Activated CD4-positive, alpha-beta memory T cell treated with anti-CD3 and anti-CD28 coated beads for 36 hours (primary cell): ENCODE results near the gene GET3. TPM values are rescaled to one million over a fixed set of nuclear protein-coding genes. Genes with fewer than 3 reads are reported as not detected.

Experiments used
- CTCF ChIA-PET: fragments of 350-600 bp; sonication (Branson Sonifier 250); formaldehyde crosslinking; loops from one replicate; lab custom pipeline; 2021; ENCODE audit warnings: antibody characterized with exemption, inconsistent platforms; lab: Charles Lee
- POLR2A ChIA-PET: fragments of 350-600 bp; sonication (Branson Sonifier 250); formaldehyde crosslinking; loops from one replicate; lab custom pipeline; 2021; ENCODE audit warnings: antibody characterized with exemption; lab: Charles Lee
- DNase-seq: peaks from one replicate; pipeline ENCODE4 v3.0.0-alpha.2; 2020
- H3K27ac Mint-ChIP-seq: one replicate; pipeline ENCODE4 v1.8.0; 2021; ENCODE audit warnings: mixed read lengths
- H3K27me3 Mint-ChIP-seq: one replicate; pipeline ENCODE4 v1.8.0; 2021; ENCODE audit warnings: mixed read lengths
- H3K36me3 Mint-ChIP-seq: one replicate; pipeline ENCODE4 v1.8.0; 2021; ENCODE audit warnings: mixed read lengths
- H3K4me1 Mint-ChIP-seq: one replicate; pipeline ENCODE4 v1.8.0; 2021; ENCODE audit warnings: low read depth, mixed read lengths
- H3K4me3 Mint-ChIP-seq: one replicate; pipeline ENCODE4 v1.8.0; 2021; ENCODE audit warnings: mild to moderate bottlenecking, mixed read lengths
- H3K9me3 Mint-ChIP-seq: one replicate; pipeline ENCODE4 v1.8.0; 2021; ENCODE audit warnings: mixed read lengths
- intact Hi-C: fragments of 100-400 bp; cut with micrococcal nuclease; formaldehyde crosslinking; loops from one replicate; pipeline ENCODE4 v1.15.1; 2023
- total RNA-seq, 2 experiments: library from RNA; stranded (reverse); gene quantifications; one replicate each; pipeline ENCODE4 v1.2.3, GENCODE V29; 2021

GET3 gene
- total RNA-seq, 2 experiments from 2014 or later = 54.2 TPM

DNA sequence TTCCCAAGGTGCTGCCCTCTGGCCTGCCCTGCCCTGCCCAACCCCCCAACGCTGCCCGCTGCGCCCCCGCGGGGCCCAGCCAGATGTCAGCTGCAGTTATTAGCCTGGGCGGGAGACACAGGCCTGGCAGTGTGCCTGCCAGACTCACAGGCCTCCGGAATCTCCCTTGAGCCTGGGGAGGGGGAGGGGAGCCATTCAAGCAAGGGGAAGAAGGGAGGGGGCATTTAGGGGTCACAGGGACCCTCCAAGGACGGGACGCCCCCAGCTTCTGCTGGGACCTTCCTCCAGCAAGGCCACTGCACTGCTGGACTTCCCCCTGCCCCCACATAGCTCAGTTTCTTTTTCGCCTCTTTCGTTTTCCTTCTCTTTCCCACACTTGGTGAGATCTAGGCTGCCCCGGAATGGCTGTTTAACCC is 51.4 kb downstream of the GET3 start:
- intact Hi-C loops = no loop called here
- peaks cover 23% of the 10 kb centered on the region for H3K36me3 Mint-ChIP-seq
- POLR2A ChIA-PET = interaction anchor here (0.8 to 3.4 kb wide), 4 partner anchors 11 to 364 kb away, joined by 4 to 26 read pairs (median 5); partner anchors contain the start of gene TNPO2
- H3K27ac Mint-ChIP-seq = peak overlapping the region; percentile 96
- DNase-seq = peak; percentile 77
- H3K9me3 Mint-ChIP-seq = no peaks in the 10 kb centered on the region
- no peaks in the 10 kb centered on the region for H3K27me3 Mint-ChIP-seq
- peaks cover 10% of the 10 kb centered on the region for H3K4me1 Mint-ChIP-seq
- CTCF ChIA-PET = interaction anchor here (0.9 to 5.0 kb wide), 5 partner anchors 11 to 31 kb away, joined by 3 to 41 read pairs (median 5); partner anchors contain the start of gene RNASEH2A
- H3K4me3 Mint-ChIP-seq = peak overlapping the region; percentile 94

DNA sequence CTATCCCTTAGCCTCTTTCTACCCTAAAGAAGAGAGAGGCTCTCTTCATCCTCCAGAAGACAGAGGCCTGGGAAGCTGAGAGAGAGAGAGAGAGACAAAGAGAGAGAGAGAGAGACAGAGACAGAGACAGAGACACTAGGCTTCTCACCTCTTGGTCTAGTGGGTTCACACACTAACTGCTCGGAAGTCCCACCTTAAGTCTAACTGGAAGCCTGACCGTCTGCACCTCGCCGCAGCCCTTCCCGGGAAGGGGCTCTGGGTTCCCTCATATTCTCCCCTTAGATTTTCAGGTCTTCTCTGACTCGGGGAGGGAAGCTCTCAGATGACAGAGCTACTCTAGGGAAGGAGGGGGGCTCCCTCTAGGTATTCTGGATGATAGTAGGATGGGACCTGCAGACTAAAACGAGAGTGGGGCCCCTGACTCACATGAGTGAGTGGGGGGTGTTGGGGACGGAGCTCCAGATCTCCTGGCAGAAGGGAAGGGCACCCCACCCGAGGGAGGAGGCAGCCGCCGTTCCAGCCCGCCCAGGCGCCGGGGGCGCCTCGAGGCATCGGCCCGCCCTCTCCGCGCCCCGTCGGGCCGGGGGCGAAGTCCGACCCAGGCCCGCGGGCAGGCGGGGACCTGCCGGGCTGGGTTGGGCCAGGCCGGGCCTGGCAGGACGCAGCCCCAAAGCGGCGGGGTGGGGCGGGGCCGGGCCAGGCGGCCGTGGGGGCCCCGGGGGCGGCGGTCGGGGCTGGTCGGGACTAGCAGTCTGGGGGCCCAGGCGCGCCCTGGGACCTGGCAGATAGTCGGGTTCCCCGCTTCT is 52.0 kb downstream of the GET3 start:
- Mint-ChIP-seq H3K4me1 (peaks cover 14% of the 10 kb centered on the region), H3K9me3 (no peaks in the 10 kb centered on the region), H3K27ac (peak overlapping the region; percentile 99), H3K4me3 (peak overlapping the region; percentile 94), H3K36me3 (peaks cover 26% of the 10 kb centered on the region), H3K27me3 (no peaks in the 10 kb centered on the region)
- DNase-seq = peak; percentile 64
- POLR2A ChIA-PET = interaction anchor here (0.8 to 3.4 kb wide), 4 partner anchors 12 to 363 kb away, joined by 4 to 26 read pairs (median 5); partner anchors contain the start of gene TNPO2
- intact Hi-C loops = no loop called here
- CTCF ChIA-PET = interaction anchor here (0.9 to 5.0 kb wide), 5 partner anchors 12 to 32 kb away, joined by 3 to 41 read pairs (median 5); partner anchors contain the start of gene RNASEH2A

DNA sequence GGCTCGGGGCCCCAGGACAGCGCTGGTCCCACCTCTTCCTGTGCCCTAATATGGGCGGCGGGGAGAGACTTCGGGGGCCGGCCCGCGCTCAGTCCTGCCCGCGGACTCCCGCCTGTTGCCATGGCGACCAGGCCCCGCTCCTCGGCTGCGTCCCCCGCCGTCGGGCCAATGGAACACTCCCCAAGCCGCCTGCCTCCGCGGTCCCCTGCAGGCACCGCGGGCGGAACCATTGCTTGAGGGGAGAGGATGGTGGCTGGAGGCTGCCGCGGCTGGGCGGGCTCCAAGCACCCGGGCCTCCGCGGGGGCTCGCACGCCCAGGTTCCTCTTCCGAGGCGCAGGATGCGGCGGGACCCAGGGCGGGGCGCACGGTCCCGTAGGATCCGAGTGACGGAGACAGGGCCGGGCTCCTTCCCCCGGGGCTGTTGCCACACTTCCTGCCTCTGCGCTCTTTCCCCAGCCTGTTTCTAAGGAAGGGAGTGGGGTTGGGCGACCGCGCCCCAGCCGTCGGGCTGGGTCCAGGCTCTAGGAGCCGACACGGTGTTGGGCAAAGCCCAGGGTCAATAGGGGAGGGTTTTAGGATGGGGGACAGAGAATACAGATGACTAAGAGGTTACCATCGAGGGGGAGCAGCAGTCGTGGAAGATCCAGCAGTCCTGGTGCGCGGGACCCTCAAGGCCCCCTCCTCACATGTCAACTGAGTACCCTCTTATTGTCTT is 52.8 kb downstream of the GET3 start:
- POLR2A ChIA-PET = interaction anchor here (0.6 to 5.5 kb wide), 5 partner anchors 8 to 362 kb away, joined by 3 to 89 read pairs (median 26); no protein-coding TSS in a partner anchor
- peak; percentile 98 for DNase-seq
- Mint-ChIP-seq H3K4me1 (peaks cover 20% of the 10 kb centered on the region), H3K9me3 (no peaks in the 10 kb centered on the region), H3K4me3 (peak overlapping the region; percentile 94), H3K27ac (peak overlapping the region; percentile 99), H3K27me3 (no peaks in the 10 kb centered on the region), H3K36me3 (peaks cover 29% of the 10 kb centered on the region)
- intact Hi-C loops = loop anchor here (2.0 to 5.0 kb wide), 7 partner anchors 53 to 1057 kb away; partner anchors contain the start of genes CALR, GET3, IER2 and STX10
- CTCF ChIA-PET = interaction anchor here (1.7 to 18.0 kb wide), 5 partner anchors 13 to 26 kb away, joined by 4 to 636 read pairs (median 41); partner anchors contain the start of genes HOOK2 and RNASEH2A

DNA sequence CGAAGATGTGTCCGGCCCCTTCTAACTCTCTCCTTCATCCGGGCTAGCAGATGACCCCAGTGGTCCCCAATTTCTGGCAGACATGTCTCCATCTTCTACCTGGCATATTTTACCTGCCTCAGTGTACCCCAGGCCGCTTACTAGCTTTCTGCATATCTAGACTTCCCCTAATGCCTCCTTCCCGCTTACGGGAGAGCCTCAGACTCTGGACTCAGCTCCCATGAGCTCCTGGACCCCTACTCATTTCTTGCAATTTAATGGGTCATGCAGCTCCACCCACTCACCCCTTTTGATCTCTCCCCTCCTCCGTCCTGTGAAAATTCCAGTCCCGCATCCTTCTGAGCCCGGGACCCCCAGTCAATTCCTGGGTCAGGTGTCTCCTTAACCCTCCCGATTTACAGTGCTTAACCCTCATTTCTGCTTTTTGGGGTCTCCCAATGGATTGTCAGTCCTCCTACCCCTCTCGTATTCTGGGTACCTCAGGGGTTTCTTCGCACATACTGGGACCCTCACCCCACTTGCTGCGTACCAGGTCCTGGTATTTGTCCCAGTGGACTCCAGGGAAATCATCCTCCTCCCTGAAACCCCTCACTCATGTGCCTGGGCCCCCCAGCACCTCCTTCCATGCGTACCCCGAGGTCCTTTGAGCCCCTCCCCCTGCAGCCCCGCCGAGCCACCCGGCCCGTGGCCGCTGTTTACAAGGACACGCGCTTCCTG is 53.5 kb downstream of the GET3 start:
- Mint-ChIP-seq H3K27ac (peak overlapping the region; percentile 99), H3K4me1 (peaks cover 25% of the 10 kb centered on the region), H3K9me3 (no peaks in the 10 kb centered on the region), H3K4me3 (peak overlapping the region; percentile 94), H3K36me3 (peaks cover 29% of the 10 kb centered on the region), H3K27me3 (no peaks in the 10 kb centered on the region)
- intact Hi-C loops = loop anchor here (1.0 to 5.0 kb wide), 9 partner anchors 8 to 1057 kb away; partner anchors contain the start of genes CALR, GET3, IER2 and STX10
- ChIA-PET POLR2A (interaction anchor here (0.6 to 5.5 kb wide), 15 partner anchors 9 to 1056 kb away, joined by 3 to 89 read pairs (median 5); partner anchors contain the start of genes HOOK2, RAD23A, THSD8 and TNPO2), CTCF (interaction anchor here (0.7 to 18.0 kb wide), 7 partner anchors 8 to 175 kb away, joined by 3 to 636 read pairs (median 7); partner anchors contain the start of genes HOOK2 and TNPO2)
- DNase-seq = peak; percentile 44

DNA sequence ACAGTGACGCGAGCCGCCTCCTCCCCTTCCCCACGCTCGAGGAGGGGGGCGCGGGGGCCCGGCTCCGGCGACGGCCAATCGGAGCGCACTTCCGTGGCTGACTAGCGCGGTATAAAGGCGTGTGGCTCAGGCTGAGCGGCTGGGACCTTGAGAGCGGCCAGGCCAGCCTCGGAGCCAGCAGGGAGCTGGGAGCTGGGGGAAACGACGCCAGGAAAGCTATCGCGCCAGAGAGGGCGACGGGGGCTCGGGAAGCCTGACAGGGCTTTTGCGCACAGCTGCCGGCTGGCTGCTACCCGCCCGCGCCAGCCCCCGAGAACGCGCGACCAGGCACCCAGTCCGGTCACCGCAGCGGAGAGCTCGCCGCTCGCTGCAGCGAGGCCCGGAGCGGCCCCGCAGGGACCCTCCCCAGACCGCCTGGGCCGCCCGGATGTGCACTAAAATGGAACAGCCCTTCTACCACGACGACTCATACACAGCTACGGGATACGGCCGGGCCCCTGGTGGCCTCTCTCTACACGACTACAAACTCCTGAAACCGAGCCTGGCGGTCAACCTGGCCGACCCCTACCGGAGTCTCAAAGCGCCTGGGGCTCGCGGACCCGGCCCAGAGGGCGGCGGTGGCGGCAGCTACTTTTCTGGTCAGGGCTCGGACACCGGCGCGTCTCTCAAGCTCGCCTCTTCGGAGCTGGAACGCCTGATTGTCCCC is 54.2 kb downstream of the GET3 start, which contains the start of gene JUNB:
TSS of gene JUNB (plus strand) at position 142 of the 706 bp plus-strand sequence. CDS start at position 428, 286 bp downstream.
- Mint-ChIP-seq H3K9me3 (no peaks in the 10 kb centered on the region), H3K4me3 (peak within 1 kb of the TSS; percentile 94), H3K27ac (peak within 1 kb of the TSS; percentile 99), H3K36me3 (peaks cover 30% of the 10 kb centered on the region), H3K4me1 (peaks cover 32% of the 10 kb centered on the region), H3K27me3 (no peaks in the 10 kb centered on the region)
- intact Hi-C loops = loop anchor here (1.0 to 5.0 kb wide), 9 partner anchors 9 to 1056 kb away; partner anchors contain the start of genes CALR, GET3, IER2 and STX10
- peak; percentile 98 for DNase-seq
- ChIA-PET POLR2A (interaction anchor here (0.9 to 5.5 kb wide), 17 partner anchors 9 to 1055 kb away, joined by 3 to 89 read pairs (median 5); partner anchors contain the start of genes HOOK2, RAD23A, THSD8 and TNPO2), CTCF (interaction anchor here (0.7 to 18.0 kb wide), 8 partner anchors 9 to 174 kb away, joined by 3 to 636 read pairs (median 6); partner anchors contain the start of genes HOOK2 and TNPO2)

DNA sequence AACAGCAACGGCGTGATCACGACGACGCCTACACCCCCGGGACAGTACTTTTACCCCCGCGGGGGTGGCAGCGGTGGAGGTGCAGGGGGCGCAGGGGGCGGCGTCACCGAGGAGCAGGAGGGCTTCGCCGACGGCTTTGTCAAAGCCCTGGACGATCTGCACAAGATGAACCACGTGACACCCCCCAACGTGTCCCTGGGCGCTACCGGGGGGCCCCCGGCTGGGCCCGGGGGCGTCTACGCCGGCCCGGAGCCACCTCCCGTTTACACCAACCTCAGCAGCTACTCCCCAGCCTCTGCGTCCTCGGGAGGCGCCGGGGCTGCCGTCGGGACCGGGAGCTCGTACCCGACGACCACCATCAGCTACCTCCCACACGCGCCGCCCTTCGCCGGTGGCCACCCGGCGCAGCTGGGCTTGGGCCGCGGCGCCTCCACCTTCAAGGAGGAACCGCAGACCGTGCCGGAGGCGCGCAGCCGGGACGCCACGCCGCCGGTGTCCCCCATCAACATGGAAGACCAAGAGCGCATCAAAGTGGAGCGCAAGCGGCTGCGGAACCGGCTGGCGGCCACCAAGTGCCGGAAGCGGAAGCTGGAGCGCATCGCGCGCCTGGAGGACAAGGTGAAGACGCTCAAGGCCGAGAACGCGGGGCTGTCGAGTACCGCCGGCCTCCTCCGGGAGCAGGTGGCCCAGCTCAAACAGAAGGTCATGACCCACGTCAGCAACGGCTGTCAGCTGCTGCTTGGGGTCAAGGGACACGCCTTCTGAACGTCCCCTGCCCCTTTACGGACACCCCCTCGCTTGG is 55.0 kb downstream of the GET3 start:
- Mint-ChIP-seq H3K36me3 (peaks cover 32% of the 10 kb centered on the region), H3K4me1 (peaks cover 30% of the 10 kb centered on the region), H3K9me3 (no peaks in the 10 kb centered on the region), H3K4me3 (peak overlapping the region; percentile 94), H3K27ac (peak overlapping the region; percentile 99), H3K27me3 (no peaks in the 10 kb centered on the region)
- CTCF ChIA-PET = interaction anchor here (0.7 to 18.0 kb wide), 9 partner anchors 9 to 173 kb away, joined by 3 to 636 read pairs (median 6); partner anchors contain the start of genes GET3, HOOK2 and TNPO2
- peak; percentile 85 for DNase-seq
- intact Hi-C loops = loop anchor here (5.0 kb wide), 5 partner anchors 70 to 1055 kb away; partner anchors contain the start of genes IER2, STX10, TNPO2 and ZNF490
- POLR2A ChIA-PET = interaction anchor here (0.6 to 5.5 kb wide), 19 partner anchors 9 to 1292 kb away, joined by 3 to 89 read pairs (median 5); partner anchors contain the start of genes RAD23A, RNASEH2A, THSD8 and TNPO2

DNA sequence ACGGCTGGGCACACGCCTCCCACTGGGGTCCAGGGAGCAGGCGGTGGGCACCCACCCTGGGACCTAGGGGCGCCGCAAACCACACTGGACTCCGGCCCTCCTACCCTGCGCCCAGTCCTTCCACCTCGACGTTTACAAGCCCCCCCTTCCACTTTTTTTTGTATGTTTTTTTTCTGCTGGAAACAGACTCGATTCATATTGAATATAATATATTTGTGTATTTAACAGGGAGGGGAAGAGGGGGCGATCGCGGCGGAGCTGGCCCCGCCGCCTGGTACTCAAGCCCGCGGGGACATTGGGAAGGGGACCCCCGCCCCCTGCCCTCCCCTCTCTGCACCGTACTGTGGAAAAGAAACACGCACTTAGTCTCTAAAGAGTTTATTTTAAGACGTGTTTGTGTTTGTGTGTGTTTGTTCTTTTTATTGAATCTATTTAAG is 55.6 kb downstream of the GET3 start:
- ChIA-PET CTCF (interaction anchor here (1.0 to 18.0 kb wide), 6 partner anchors 8 to 59 kb away, joined by 3 to 636 read pairs (median 6); partner anchors contain the start of genes GET3 and HOOK2), POLR2A (interaction anchor here (0.7 to 5.5 kb wide), 11 partner anchors 9 to 362 kb away, joined by 3 to 89 read pairs (median 10); partner anchors contain the start of genes PRDX2, RNASEH2A, THSD8 and TNPO2)
- no peak for DNase-seq
- Mint-ChIP-seq H3K4me1 (peaks cover 30% of the 10 kb centered on the region), H3K9me3 (no peaks in the 10 kb centered on the region), H3K27me3 (no peaks in the 10 kb centered on the region), H3K36me3 (peaks cover 32% of the 10 kb centered on the region), H3K27ac (peak overlapping the region; percentile 99), H3K4me3 (peak overlapping the region; percentile 94)
- intact Hi-C loops = loop anchor here (5.0 kb wide), 5 partner anchors 71 to 1054 kb away; partner anchors contain the start of genes IER2, STX10, TNPO2 and ZNF490

DNA sequence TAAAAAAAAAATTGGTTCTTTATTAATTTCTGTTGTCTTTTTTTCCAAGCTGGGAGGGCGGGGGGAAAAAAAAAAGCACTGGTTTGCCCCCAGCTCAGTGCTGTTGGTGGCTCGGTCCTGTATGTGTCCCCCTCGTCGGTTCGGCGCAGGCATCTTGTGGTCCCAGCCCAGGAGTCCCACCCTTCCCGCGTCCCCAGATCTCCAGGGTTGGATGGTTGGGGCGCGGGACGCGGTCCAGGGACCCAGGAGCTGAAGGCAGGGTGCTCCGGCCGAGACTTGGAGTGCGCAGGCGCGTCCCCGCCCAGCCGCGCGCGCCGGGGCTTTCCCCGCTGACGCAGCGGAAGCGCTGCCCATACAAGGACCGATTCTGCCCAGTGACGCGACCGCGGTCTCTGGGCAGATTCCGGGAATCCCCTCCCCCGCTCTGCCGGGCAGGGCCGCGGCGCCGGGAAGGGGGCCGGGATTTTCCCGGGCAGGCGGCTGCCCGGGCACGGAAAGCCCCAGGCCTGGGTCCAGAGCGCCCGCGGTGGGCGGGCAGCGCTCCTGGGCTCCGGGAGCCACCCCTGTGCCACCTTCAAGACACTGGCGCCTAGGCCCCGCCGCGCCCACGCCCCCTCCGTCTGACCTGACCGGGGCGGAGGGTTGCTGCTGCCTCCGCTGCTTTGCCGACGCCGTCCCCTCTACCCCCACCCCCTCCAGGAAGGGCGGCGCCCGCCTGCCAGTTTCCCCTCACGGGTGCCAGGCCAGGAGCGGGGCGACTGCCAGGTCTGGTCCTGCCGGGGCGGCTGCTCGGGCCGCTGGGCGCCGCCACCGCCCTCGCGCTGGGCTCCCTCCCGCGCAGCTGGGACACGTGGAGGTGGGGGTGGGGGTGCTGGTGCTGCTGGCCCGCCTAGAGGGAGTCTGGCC is 56.2 kb downstream of the GET3 start:
- POLR2A ChIA-PET = interaction anchor here (0.7 to 5.5 kb wide), 11 partner anchors 8 to 361 kb away, joined by 3 to 89 read pairs (median 17); partner anchors contain the start of genes PRDX2, RNASEH2A, THSD8 and TNPO2
- CTCF ChIA-PET = interaction anchor here (0.6 to 18.0 kb wide), 6 partner anchors 11 to 60 kb away, joined by 3 to 636 read pairs (median 4); partner anchors contain the start of genes GET3, HOOK2 and TRIR
- H3K4me3 Mint-ChIP-seq = peak overlapping the region; percentile 94
- H3K36me3 Mint-ChIP-seq = peaks cover 32% of the 10 kb centered on the region
- no peaks in the 10 kb centered on the region for H3K27me3 Mint-ChIP-seq
- H3K9me3 Mint-ChIP-seq = no peaks in the 10 kb centered on the region
- intact Hi-C loops = loop anchor here (5.0 kb wide), 5 partner anchors 71 to 1054 kb away; partner anchors contain the start of genes IER2, STX10, TNPO2 and ZNF490
- H3K4me1 Mint-ChIP-seq = peaks cover 24% of the 10 kb centered on the region
- DNase-seq = peak; percentile 95
- H3K27ac Mint-ChIP-seq = peak overlapping the region; percentile 99
